NCI-H82 (cell line): Measurements from ENCODE around the gene RBM6.
A peak's percentile ranks its signal among the peaks of the same experiment; 100 is the strongest.

ENCODE experiments used
- DNase-seq: peaks from one replicate; lab custom pipeline; 2025; lab: John Stamatoyannopoulos, UW

The RBM6 gene

GRCh38 chr3:50089609-50089945, 149.6 kb downstream of the RBM6 start:
- peak; percentile 36 for DNase-seq

- DNase-seq, result no peak
These were observed 151.0 kb downstream of the RBM6 start for GRCh38 chr3:50090984-50091383.

- no peak for DNase-seq
These were observed 155.5 kb downstream of the RBM6 start for GRCh38 chr3:50095352-50095998.

GRCh38 chr3:50100386-50100785, 160.4 kb downstream of the RBM6 start:
- peak; percentile 47 for DNase-seq

- peak; percentile 97 for DNase-seq
These were observed 161.3 kb downstream of the RBM6 start for GRCh38 chr3:50100956-50101845.

- no peak for DNase-seq
These were observed 162.6 kb downstream of the RBM6 start for GRCh38 chr3:50102558-50102957.

GRCh38 chr3:50111757-50112156, 171.8 kb downstream of the RBM6 start:
- DNase-seq, result no peak

- peak; percentile 16 for DNase-seq
These were observed 172.5 kb downstream of the RBM6 start for GRCh38 chr3:50112462-50112861.

- DNase-seq, result no peak
These were observed 177.2 kb downstream of the RBM6 start for GRCh38 chr3:50117120-50117519.

- no peak for DNase-seq
These were observed 178.3 kb downstream of the RBM6 start for GRCh38 chr3:50118237-50118636.

GRCh38 chr3:50119786-50120185, 179.8 kb downstream of the RBM6 start:
- DNase-seq, result no peak

GRCh38 chr3:50120364-50121071, 180.6 kb downstream of the RBM6 start:
- DNase-seq, result no peak

- DNase-seq, result peak; percentile 92
These were observed 181.4 kb downstream of the RBM6 start for GRCh38 chr3:50121072-50122032.

- peak; percentile 34 for DNase-seq
These were observed 182.1 kb downstream of the RBM6 start for GRCh38 chr3:50122071-50122470.

GRCh38 chr3:50122661-50123391, 182.9 kb downstream of the RBM6 start:
- no peak for DNase-seq

- no peak for DNase-seq
These were observed 183.6 kb downstream of the RBM6 start for GRCh38 chr3:50123394-50124051.

GRCh38 chr3:50124052-50124799, 184.3 kb downstream of the RBM6 start:
- DNase-seq, result peak; percentile 73

GRCh38 chr3:50124800-50125178, 184.8 kb downstream of the RBM6 start:
- peak; percentile 52 for DNase-seq

GRCh38 chr3:50125541-50126286, 185.8 kb downstream of the RBM6 start:
- DNase-seq, result peak; percentile 71
